HEK293T (cell line): ENCODE data around the gene MGLL.

Experiments
- BHLHE40 ChIP-seq: fragments of 450-650 bp; IDR thresholded peaks from 2 replicates; pipeline ENCODE4 v1.6.1; 2016; ENCODE audit warnings: mild to moderate bottlenecking, moderate library complexity, borderline replicate concordance
- CTBP1 ChIP-seq: fragments of 450-650 bp; IDR thresholded peaks from 2 replicates; pipeline ENCODE4 v1.6.1; 2016; ENCODE audit warnings: borderline replicate concordance
- ELF4 ChIP-seq: fragments of 450-650 bp; IDR thresholded peaks from 2 replicates; pipeline ENCODE4 v1.6.1; 2017; ENCODE audit warnings: antibody characterized with exemption
- HDGF ChIP-seq: fragments of 450-650 bp; IDR thresholded peaks from 2 replicates; pipeline ENCODE4 v1.6.1; 2017; ENCODE audit warnings: antibody characterized with exemption, borderline replicate concordance

GRCh38 chr3:127747751-127748521 lies 74.4 kb downstream of the MGLL start:
- no peak for TF ChIP-seq HDGF
- no peak for TF ChIP-seq ELF4
- no peak for TF ChIP-seq BHLHE40
- no peak for TF ChIP-seq CTBP1
